Ishikawa (cell line): Measurements from ENCODE around the gene AMPH.

Experiments used
- CEBPB ChIP-seq: IDR thresholded peaks from 2 replicates; pipeline ENCODE4 v1.6.1; 2012
- CREB1 ChIP-seq: IDR thresholded peaks from 2 replicates; pipeline ENCODE4 v1.6.1; 2012; ENCODE audit warnings: low read depth
- EGR1 ChIP-seq: IDR thresholded peaks from 2 replicates; pipeline ENCODE4 v1.6.1; 2012
- EP300 ChIP-seq: IDR thresholded peaks from 2 replicates; pipeline ENCODE4 v1.6.1; 2012; ENCODE audit warnings: borderline replicate concordance
- FOXM1 ChIP-seq: IDR thresholded peaks from 2 replicates; pipeline ENCODE4 v1.6.1; 2012; ENCODE audit warnings: low read depth, borderline replicate concordance
- MAX ChIP-seq: IDR thresholded peaks from 2 replicates; pipeline ENCODE4 v1.6.1; 2012
- NFIC ChIP-seq: IDR thresholded peaks from 2 replicates; pipeline ENCODE4 v1.6.1; 2012
- RAD21 ChIP-seq: IDR thresholded peaks from 2 replicates; pipeline ENCODE4 v1.6.1; 2012; ENCODE audit warnings: low read depth
- REST ChIP-seq: IDR thresholded peaks from 2 replicates; pipeline ENCODE4 v1.6.1; 2012; ENCODE audit warnings: low read depth, mild to moderate bottlenecking
- TAF1 ChIP-seq: IDR thresholded peaks from 2 replicates; pipeline ENCODE4 v1.6.1; 2012; ENCODE audit warnings: low read depth, mild to moderate bottlenecking
- TCF12 ChIP-seq: IDR thresholded peaks from 2 replicates; pipeline ENCODE4 v1.6.1; 2012; ENCODE audit warnings: low read depth
- TEAD4 ChIP-seq: IDR thresholded peaks from 2 replicates; pipeline ENCODE4 v1.6.1; 2012
- USF1 ChIP-seq: IDR thresholded peaks from 2 replicates; pipeline ENCODE4 v1.6.1; 2012
- YY1 ChIP-seq: IDR thresholded peaks from 2 replicates; pipeline ENCODE4 v1.6.1; 2012; ENCODE audit warnings: low read depth

GRCh38 chr7:38335492-38336147, 295.6 kb downstream of the AMPH start:
- TF ChIP-seq REST (no peak), TAF1 (no peak), RAD21 (peak; percentile 61), TEAD4 (no peak), MAX (no peak), EP300 (no peak), USF1 (no peak), CREB1 (no peak), NFIC (no peak), EGR1 (no peak), CEBPB (no peak), YY1 (peak; percentile 32; the same call in 1 of the 2 replicates), TCF12 (no peak), FOXM1 (no peak)
